BJ (cell line): ENCODE data around the gene CNP. TPM values are rescaled to one million over a fixed set of nuclear protein-coding genes. Genes with fewer than 3 reads are reported as not detected.

Experiments
- CTCF ChIA-PET: fragments of 350-600 bp; formaldehyde crosslinking; extraction: SDS; loops from one replicate; lab custom pipeline; 2021; ENCODE audit warnings: antibody characterized with exemption, inconsistent platforms; lab: Yijun Ruan, JAX
- POLR2A ChIA-PET: fragments of 300-600 bp; sonication (Branson Sonifier 250); formaldehyde crosslinking; extraction: SDS; loops from one replicate; lab custom pipeline; 2021; ENCODE audit warnings: antibody characterized with exemption; lab: Charles Lee
- DNase-seq: peaks from one replicate; pipeline ENCODE4 v3.0.0-alpha.2; 2011; ENCODE audit warnings: low read depth
- H3K27me3 ChIP-seq: 2 replicates; pipeline ENCODE4 v1.6.0; 2011; ENCODE audit warnings: low read length; ENCODE audit not compliant: control insufficient read depth, insufficient read depth
- H3K36me3 ChIP-seq: 2 replicates; pipeline ENCODE4 v1.5.1; 2011; ENCODE audit warnings: low read length; ENCODE audit not compliant: control insufficient read depth, insufficient read depth
- H3K4me3 ChIP-seq: 2 replicates; pipeline ENCODE4 v1.5.1; 2011; ENCODE audit warnings: low read depth, mild to moderate bottlenecking, control low read depth, low read length
- CTCF ChIP-seq: IDR thresholded peaks from 2 replicates; pipeline ENCODE4 v1.5.1; 2011; ENCODE audit warnings: low read depth, mild to moderate bottlenecking, control low read depth, inconsistent platforms, low read length, moderate library complexity; ENCODE audit not compliant: insufficient read depth
- polyA plus RNA-seq: library from polyadenylated mRNA; depleted of rRNA; stranded (reverse); fragments of >200 nt; gene quantifications from 2 replicates; pipeline ENCODE4 v1.2.3, GENCODE V29; 2011

Gene CNP
- polyA plus RNA-seq, 1 experiment: 66.2 TPM

GRCh38 chr17:41975099-41976083 is 8.8 kb downstream of the CNP start:
- H3K36me3 ChIP-seq: peaks cover 52% of the 10 kb centered on the region
- no peak for DNase-seq
- H3K27me3 ChIP-seq: no peaks in the 10 kb centered on the region
- ChIA-PET POLR2A (no interaction called here), CTCF (interaction anchor here (1.2 kb wide), 2 partner anchors 16 to 141 kb away, joined by 4 read pairs; no protein-coding TSS in a partner anchor)
- no peak overlapping the region for H3K4me3 ChIP-seq
- TF ChIP-seq CTCF: no peak

GRCh38 chr17:41976142-41976768 is 9.7 kb downstream of the CNP start:
- TF ChIP-seq CTCF: no peak
- ChIA-PET CTCF (interaction anchor here (0.8 to 1.2 kb wide), 3 partner anchors 10 to 140 kb away, joined by 3 to 4 read pairs (median 4); partner anchors contain the start of gene CNP), POLR2A (no interaction called here)
- H3K27me3 ChIP-seq: no peaks in the 10 kb centered on the region
- H3K36me3 ChIP-seq: peaks cover 51% of the 10 kb centered on the region
- no peak for DNase-seq
- no peak overlapping the region for H3K4me3 ChIP-seq

DNA sequence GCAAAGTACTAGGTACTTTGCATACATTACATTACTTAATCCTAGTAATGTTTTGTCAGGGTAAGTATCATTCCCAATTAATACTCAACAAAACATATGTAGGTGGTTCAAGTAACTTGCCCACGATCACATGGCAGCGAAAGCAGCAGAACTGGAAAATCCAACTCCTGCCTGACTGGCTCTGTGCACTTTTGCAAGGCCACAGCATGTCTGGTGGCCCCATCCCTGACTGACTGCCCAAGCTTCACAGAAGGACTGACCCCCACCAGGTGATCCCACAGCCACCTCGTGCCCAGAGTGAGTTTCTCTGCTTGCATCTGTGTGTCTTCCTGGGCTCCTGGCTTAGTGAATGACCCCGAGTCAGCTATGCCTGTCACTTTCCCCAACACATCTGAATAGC is 11.4 kb downstream of the CNP start:
- CTCF ChIA-PET: interaction anchor here (1.3 kb wide), 1 partner anchor 42 kb away, joined by 5 read pairs; the partner anchor contains the start of gene NKIRAS2

GRCh38 chr17:41982026-41982760 is 15.6 kb downstream of the CNP start:
- TF ChIP-seq CTCF: no peak
- Histone ChIP-seq H3K27me3 (no peaks in the 10 kb centered on the region), H3K4me3 (no peak overlapping the region), H3K36me3 (peaks cover 21% of the 10 kb centered on the region)
- ChIA-PET CTCF (interaction anchor here (1.1 to 1.9 kb wide), 2 partner anchors 36 to 64 kb away, joined by 3 to 5 read pairs; no protein-coding TSS in a partner anchor), POLR2A (interaction anchor here (0.6 kb wide), 1 partner anchor 74 kb away, joined by 6 read pairs; no protein-coding TSS in a partner anchor)
- DNase-seq: no peak

More for the DNA sequence above, 11.4 kb downstream of the CNP start:
- Histone ChIP-seq H3K4me3 (no peak overlapping the region), H3K27me3 (no peaks in the 10 kb centered on the region), H3K36me3 (peaks cover 44% of the 10 kb centered on the region)
- no peak for TF ChIP-seq CTCF
- DNase-seq: no peak
- POLR2A ChIA-PET: no interaction called here
